Measurements from ENCODE around the gene TRIM54. TPM values are rescaled to one million over a fixed set of nuclear protein-coding genes. Genes with fewer than 3 reads are reported as not detected.

TRIM54 gene
- total RNA-seq, 1 experiment from 2014 or later: not detected

DNA sequence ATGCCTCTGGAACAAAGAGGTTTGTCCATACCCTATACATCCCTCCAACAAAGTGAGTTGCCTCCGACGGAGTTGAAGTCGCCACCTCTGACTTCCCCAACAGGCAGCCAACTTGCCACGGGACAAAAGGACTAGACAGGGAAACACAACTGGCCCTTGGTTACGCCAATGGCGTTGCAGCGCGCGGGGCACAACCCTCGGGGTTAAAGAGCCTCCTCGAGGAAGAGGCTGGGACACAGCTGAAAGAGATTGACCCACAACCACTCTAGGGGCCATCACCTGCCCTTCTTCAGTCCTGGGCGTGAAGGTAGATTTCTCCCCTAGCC, 73.8 kb downstream of the TRIM54 start:
- DNase-seq (ENCODE audit: low read depth): peak; percentile 64

DNA sequence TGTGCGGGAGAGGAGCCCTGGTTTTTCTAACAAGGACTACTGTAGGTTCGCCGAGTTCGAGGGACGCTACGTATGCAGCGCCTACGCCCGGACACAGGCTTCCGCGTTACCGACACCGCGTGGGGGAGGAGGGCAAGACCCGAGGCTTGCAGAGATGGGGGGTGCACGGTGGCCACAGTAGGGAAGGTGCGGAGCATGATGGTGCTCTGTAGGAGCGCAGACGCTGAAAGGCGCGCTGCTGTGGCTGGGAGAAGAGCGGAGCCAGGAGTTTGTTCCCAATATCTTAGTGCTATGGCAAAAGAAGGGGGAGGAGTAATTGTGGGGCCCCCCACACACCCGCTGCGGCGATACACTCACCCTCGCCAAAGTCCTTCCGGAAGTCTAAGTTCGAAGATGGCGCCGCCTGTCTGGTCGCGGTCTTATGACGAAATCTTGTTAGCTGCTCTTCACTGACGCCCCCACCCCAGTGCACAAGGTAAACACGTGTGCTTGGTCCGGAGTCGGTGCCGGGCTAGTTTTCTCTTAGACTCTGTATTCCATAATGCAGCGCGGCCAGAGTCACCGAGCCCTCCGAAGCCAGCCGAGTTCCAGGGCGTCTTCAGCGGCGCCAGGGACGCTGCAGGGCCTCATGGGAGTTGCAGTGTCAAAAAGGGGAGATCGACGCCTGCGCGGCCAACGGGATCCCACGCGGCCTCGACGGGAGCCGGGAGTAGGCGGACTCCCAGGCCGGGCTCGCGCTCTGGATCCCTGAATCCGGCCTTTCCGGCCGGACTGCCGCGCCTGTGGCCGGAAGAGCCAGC, 74.4 kb downstream of the TRIM54 start, which contains the start of gene GTF3C2:
TSS of gene GTF3C2 (minus strand) at position 383 of the 800 bp plus-strand sequence. CDS start 13,210 bp downstream, outside the sequence.
- DNase-seq (ENCODE audit: low read depth): peak; percentile 97

Other genes with a start within 250 kb of the TRIM54 start
- gene TMEM214, start 249.5 kb upstream of the TRIM54 start, total RNA-seq (2014; rRNA removed; shearing (Covaris generic)): 36.7 and 42.7 TPM in 2 replicates
- 19.3 and 22.5 TPM in 2 replicates for gene AGBL5, start 230.8 kb upstream of the TRIM54 start, total RNA-seq (2014; rRNA removed; shearing (Covaris generic))
- 184 and 194 TPM in 2 replicates for gene OST4, start 210.8 kb upstream of the TRIM54 start, total RNA-seq (2014; rRNA removed; shearing (Covaris generic))
- gene EMILIN1, start 203.8 kb upstream of the TRIM54 start, total RNA-seq (2014; rRNA removed; shearing (Covaris generic)): 6.0 and 10.2 TPM in 2 replicates
- 1.1 and 2.9 TPM in 2 replicates for gene KHK, start 195.7 kb upstream of the TRIM54 start, total RNA-seq (2014; rRNA removed; shearing (Covaris generic))
- 3.4 and 8.6 TPM in 2 replicates for gene CGREF1, start 163.3 kb upstream of the TRIM54 start, total RNA-seq (2014; rRNA removed; shearing (Covaris generic))
- 1.7 TPM in 1 of 2 replicates, not detected in the other for gene ABHD1, start 158.6 kb upstream of the TRIM54 start, total RNA-seq (2014; rRNA removed; shearing (Covaris generic))
- gene PREB, start 147.8 kb upstream of the TRIM54 start, total RNA-seq (2014; rRNA removed; shearing (Covaris generic)): 79.3 and 84.9 TPM in 2 replicates
- not detected in 2 replicates for gene PRR30, start 143.0 kb upstream of the TRIM54 start, total RNA-seq (2014; rRNA removed; shearing (Covaris generic))
- not detected in 2 replicates for gene TCF23, start 133.4 kb upstream of the TRIM54 start, total RNA-seq (2014; rRNA removed; shearing (Covaris generic))
- gene ATRAID, start 70.4 kb upstream of the TRIM54 start, total RNA-seq (2014; rRNA removed; shearing (Covaris generic)): 94.2 and 249 TPM in 2 replicates
- 86.8 and 101 TPM in 2 replicates for gene SLC5A6, start 70.2 kb upstream of the TRIM54 start, total RNA-seq (2014; rRNA removed; shearing (Covaris generic))
- gene CAD, start 65.1 kb upstream of the TRIM54 start, total RNA-seq (2014; rRNA removed; shearing (Covaris generic)): 26.6 and 29.7 TPM in 2 replicates
- 0.11 TPM in 1 of 2 replicates, not detected in the other for gene SLC30A3, start 19.4 kb upstream of the TRIM54 start, total RNA-seq (2014; rRNA removed; shearing (Covaris generic))
- not detected in 2 replicates for gene DNAJC5G, start 7.0 kb upstream of the TRIM54 start, total RNA-seq (2014; rRNA removed; shearing (Covaris generic))
- 0.11 TPM in 1 of 2 replicates, not detected in the other for gene UCN, start 26.0 kb downstream of the TRIM54 start, total RNA-seq (2014; rRNA removed; shearing (Covaris generic))
- gene MPV17, start 40.7 kb downstream of the TRIM54 start, total RNA-seq (2014; rRNA removed; shearing (Covaris generic)): 58.5 and 62.8 TPM in 2 replicates
- gene GTF3C2, start 74.3 kb downstream of the TRIM54 start, total RNA-seq (2014; rRNA removed; shearing (Covaris generic)): 36.6 and 49.1 TPM in 2 replicates
- 40.3 and 49.1 TPM in 2 replicates for gene EIF2B4, start 87.9 kb downstream of the TRIM54 start, total RNA-seq (2014; rRNA removed; shearing (Covaris generic))
- 107 and 126 TPM in 2 replicates for gene SNX17, start 88.2 kb downstream of the TRIM54 start, total RNA-seq (2014; rRNA removed; shearing (Covaris generic))
- 4.0 and 5.5 TPM in 2 replicates for gene ZNF513, start 98.3 kb downstream of the TRIM54 start, total RNA-seq (2014; rRNA removed; shearing (Covaris generic))
- 197 and 212 TPM in 2 replicates for gene PPM1G, start 127.2 kb downstream of the TRIM54 start, total RNA-seq (2014; rRNA removed; shearing (Covaris generic))
- gene NRBP1, start 146.2 kb downstream of the TRIM54 start, total RNA-seq (2014; rRNA removed; shearing (Covaris generic)): 126 and 134 TPM in 2 replicates
- gene KRTCAP3, start 160.0 kb downstream of the TRIM54 start, total RNA-seq (2014; rRNA removed; shearing (Covaris generic)): not detected in 2 replicates
- gene IFT172, start 207.3 kb downstream of the TRIM54 start, total RNA-seq (2014; rRNA removed; shearing (Covaris generic)): 21.1 and 30.1 TPM in 2 replicates
- 1.9 and 3.7 TPM in 2 replicates for gene FNDC4, start 212.8 kb downstream of the TRIM54 start, total RNA-seq (2014; rRNA removed; shearing (Covaris generic))
- gene GCKR, start 214.4 kb downstream of the TRIM54 start, total RNA-seq (2014; rRNA removed; shearing (Covaris generic)): 0.29 and 0.30 TPM in 2 replicates